NCI-H2029 (cell line): ENCODE measurements around the gene ANKS1B.

Source experiments
- DNase-seq: peaks from one replicate; lab custom pipeline; 2025; lab: John Stamatoyannopoulos, UW

ANKS1B gene

GRCh38 chr12:98945864-98946263 lies 1038.9 kb downstream of the ANKS1B start:
- DNase-seq = no peak

GRCh38 chr12:98939926-98940325 lies 1044.8 kb downstream of the ANKS1B start:
- DNase-seq = no peak

- no peak for DNase-seq
Measured at GRCh38 chr12:98939350-98939749, 1045.4 kb downstream of the ANKS1B start.

- no peak for DNase-seq
Measured at GRCh38 chr12:98935847-98936246, 1048.9 kb downstream of the ANKS1B start.

GRCh38 chr12:98922871-98923270 lies 1061.9 kb downstream of the ANKS1B start:
- no peak for DNase-seq

- DNase-seq = no peak
Measured at GRCh38 chr12:98918176-98918863, 1066.4 kb downstream of the ANKS1B start.

GRCh38 chr12:98916106-98916505 lies 1068.6 kb downstream of the ANKS1B start:
- DNase-seq = no peak

GRCh38 chr12:98912401-98912974 lies 1072.2 kb downstream of the ANKS1B start:
- DNase-seq = no peak

GRCh38 chr12:98911396-98911795 lies 1073.3 kb downstream of the ANKS1B start:
- no peak for DNase-seq

- DNase-seq = no peak
Measured at GRCh38 chr12:98909746-98910145, 1075.0 kb downstream of the ANKS1B start.

GRCh38 chr12:98908866-98909265 lies 1075.9 kb downstream of the ANKS1B start:
- DNase-seq = no peak

- DNase-seq = no peak
Measured at GRCh38 chr12:98903875-98904274, 1080.9 kb downstream of the ANKS1B start.

- no peak for DNase-seq
Measured at GRCh38 chr12:98901189-98901588, 1083.5 kb downstream of the ANKS1B start.

- DNase-seq = no peak
Measured at GRCh38 chr12:98896938-98897337, 1087.8 kb downstream of the ANKS1B start.

GRCh38 chr12:98895086-98895651 lies 1089.6 kb downstream of the ANKS1B start:
- peak; percentile 8 for DNase-seq

- DNase-seq = no peak
Measured at GRCh38 chr12:98894412-98895085, 1090.2 kb downstream of the ANKS1B start.

- no peak for DNase-seq
Measured at GRCh38 chr12:98893675-98894411, 1090.9 kb downstream of the ANKS1B start.

- no peak for DNase-seq
Measured at GRCh38 chr12:98893126-98893674, 1091.5 kb downstream of the ANKS1B start.

- no peak for DNase-seq
Measured at GRCh38 chr12:98885778-98886177, 1099.0 kb downstream of the ANKS1B start.

- DNase-seq = no peak
Measured at GRCh38 chr12:98883231-98883630, 1101.5 kb downstream of the ANKS1B start.

- no peak for DNase-seq
Measured at GRCh38 chr12:98882526-98882925, 1102.2 kb downstream of the ANKS1B start.

GRCh38 chr12:98873776-98874175 lies 1111.0 kb downstream of the ANKS1B start:
- no peak for DNase-seq
